HCT116 (cell line): ENCODE measurements around the gene PPP3CB. TPM values are rescaled to one million over a fixed set of nuclear protein-coding genes. Genes with fewer than 3 reads are reported as not detected.

Source experiments
- ATAC-seq: fragments of 200-7000 bp; cut with Tn5 transposase; 2 replicates; pipeline ENCODE4 v1.9.1; 2020; ENCODE audit warnings: mild to moderate bottlenecking, moderate library complexity
- BruUV-seq: library from RNA; stranded (reverse); fragments of 400-500 nt; replicated peaks from 2 replicates; lab custom pipeline; 2021; lab: Mats Ljungman, UMichigan
- CTCF ChIA-PET: fragments of 300-600 bp; sonication (Branson Sonifier 250); formaldehyde crosslinking; loops from one replicate; lab custom pipeline; 2021; ENCODE audit warnings: antibody characterized with exemption; lab: Charles Lee
- POLR2A ChIA-PET: fragments of 300-600, 350-600 bp; sonication (Branson Sonifier 250); formaldehyde crosslinking; loops from one replicate; lab custom pipeline; 2021; ENCODE audit warnings: antibody characterized with exemption; lab: Charles Lee
- RAD21 ChIA-PET, 2 experiments: fragments of 300-600 bp; sonication (Branson Sonifier 250); formaldehyde crosslinking; loops; one replicate each; lab custom pipeline; 2023; ENCODE audit warnings: low total read pairs in 2 of 2; ENCODE audit not compliant: uncharacterized antibody in 2 of 2, unreplicated experiment in 2 of 2, low non-redundant PET in 1 of 2; lab: Charles Lee
- DNase-seq: peaks from one replicate; pipeline ENCODE4 v3.0.0-alpha.2; 2010; ENCODE audit warnings: low read depth, low spot score
- H2AFZ ChIP-seq: fragments of 200-600 bp; shearing (Covaris generic), sonication (generic); 2 replicates; pipeline ENCODE4 v1.6.1; 2017; ENCODE audit warnings: low read depth, mixed run types, mixed read lengths, antibody characterized with exemption, low read length; ENCODE audit not compliant: poor library complexity, severe bottlenecking
- H3K27ac ChIP-seq: 2 replicates; pipeline ENCODE4 v1.5.1; 2012; ENCODE audit warnings: low read depth, low read length
- H3K27me3 ChIP-seq: fragments of 200-600 bp; sonication (generic); 2 replicates; pipeline ENCODE4 v1.6.1; 2016; ENCODE audit warnings: mixed run types, low read length, mixed read lengths; ENCODE audit not compliant: insufficient read depth
- H3K36me3 ChIP-seq, 2 experiments: fragments of 200-500 bp in 1 of 2; fragments of 200-600 bp in 1 of 2; sonication (Bioruptor generic) in 1 of 2; sonication (generic) in 1 of 2; 2 replicates each; pipeline versions ENCODE4 v1.5.1 to v1.6.1; 2014 to 2016; ENCODE audit warnings: low read length in 2 of 2, inconsistent platforms in 1 of 2, mixed read lengths in 1 of 2, mixed run types in 1 of 2; ENCODE audit not compliant: insufficient read depth in 2 of 2, control insufficient read depth in 1 of 2
- H3K4me1 ChIP-seq, 2 experiments: fragments of 200-600 bp in 1 of 2; sonication (generic) in 1 of 2; 2 replicates each; pipeline versions ENCODE4 v1.5.1 to v1.6.1; 2012 to 2017; ENCODE audit warnings: low read length in 2 of 2, inconsistent platforms in 1 of 2, mild to moderate bottlenecking in 1 of 2, mixed read lengths in 1 of 2, mixed run types in 1 of 2, moderate library complexity in 1 of 2; ENCODE audit not compliant: insufficient read depth in 2 of 2, control insufficient read depth in 1 of 2
- H3K4me2 ChIP-seq: fragments of 200-600 bp; sonication (generic); 2 replicates; pipeline ENCODE4 v1.6.1; 2017; ENCODE audit warnings: mixed run types, low read length, mixed read lengths
- H3K4me3 ChIP-seq, 2 experiments: fragments of 200-600 bp in 1 of 2; sonication (generic) in 1 of 2; replicated peaks in 1 of 2; 2 replicates each; pipeline ENCODE4 v1.5.1; 2011 to 2016; ENCODE audit warnings: low read length in 2 of 2, control low read depth in 1 of 2, low read depth in 1 of 2, mild to moderate bottlenecking in 1 of 2, mixed read lengths in 1 of 2, mixed run types in 1 of 2
- H3K79me2 ChIP-seq: fragments of 200-600 bp; sonication (generic); 2 replicates; pipeline ENCODE4 v1.6.1; 2017; ENCODE audit warnings: mild to moderate bottlenecking, mixed run types, low read length, moderate library complexity, mixed read lengths; ENCODE audit not compliant: insufficient read depth
- H3K9ac ChIP-seq: fragments of 200-600 bp; sonication (generic); 2 replicates; pipeline ENCODE4 v1.6.1; 2016; ENCODE audit warnings: low read length, mixed read lengths
- H3K9me2 ChIP-seq: fragments of 200-600 bp; sonication (generic), shearing (Covaris generic); 2 replicates; pipeline ENCODE4 v1.6.1; 2017; ENCODE audit warnings: mixed run types, mild to moderate bottlenecking, moderate library complexity; ENCODE audit not compliant: insufficient read depth
- H3K9me3 ChIP-seq, 2 experiments: fragments of 200-500 bp in 1 of 2; fragments of 200-600 bp in 1 of 2; sonication (Bioruptor generic) in 1 of 2; sonication (generic) in 1 of 2; 2 replicates each; pipeline ENCODE4 v1.6.1; 2014 to 2017; ENCODE audit warnings: low read length in 2 of 2, mixed read lengths in 2 of 2, inconsistent platforms in 1 of 2, low read depth in 1 of 2, mild to moderate bottlenecking in 1 of 2, mixed run types in 1 of 2, moderate library complexity in 1 of 2; ENCODE audit not compliant: control insufficient read depth in 1 of 2, insufficient read depth in 1 of 2
- H4K20me1 ChIP-seq: fragments of 200-600 bp; sonication (generic), shearing (Covaris generic); 2 replicates; pipeline ENCODE4 v1.6.1; 2017; ENCODE audit warnings: mixed run types, mild to moderate bottlenecking, moderate library complexity; ENCODE audit not compliant: insufficient read depth
- CBX3 ChIP-seq: IDR thresholded peaks from 2 replicates; pipeline ENCODE4 v1.6.1; 2012; ENCODE audit warnings: low read depth
- CEBPB ChIP-seq: IDR thresholded peaks from 2 replicates; pipeline ENCODE4 v1.6.1; 2012; ENCODE audit warnings: low read depth
- CTCF ChIP-seq, 3 experiments: fragments of 200-600 bp in 1 of 3; sonication (generic) in 1 of 3; IDR thresholded peaks in 2 of 3; conservative IDR thresholded peaks in 1 of 3; 2 replicates each; pipeline ENCODE4 v1.5.1; 2012 to 2017; ENCODE audit warnings: low read depth in 2 of 3, low read length in 2 of 3, antibody characterized with exemption in 1 of 3, borderline replicate concordance in 1 of 3, control low read depth in 1 of 3, mild to moderate bottlenecking in 1 of 3, mixed read lengths in 1 of 3, mixed run types in 1 of 3, moderate library complexity in 1 of 3; ENCODE audit not compliant: insufficient read depth in 1 of 3
- EZH2 ChIP-seq: fragments of 200-600 bp; sonication (generic); IDR thresholded peaks from 2 replicates; pipeline ENCODE4 v1.6.1; 2017; ENCODE audit warnings: antibody characterized with exemption, mixed run types
- FOSL1 ChIP-seq: IDR thresholded peaks from 2 replicates; pipeline ENCODE4 v1.6.1; 2012; ENCODE audit warnings: low read depth
- MAX ChIP-seq: IDR thresholded peaks from 2 replicates; pipeline ENCODE4 v1.6.1; 2012
- POLR2A ChIP-seq: IDR thresholded peaks from 2 replicates; pipeline ENCODE4 v1.7.0; 2011; ENCODE audit warnings: borderline replicate concordance; ENCODE audit not compliant: insufficient read depth, insufficient read length; ENCODE audit errors: extremely low read depth
- POLR2AphosphoS5 ChIP-seq: IDR thresholded peaks from 2 replicates; pipeline ENCODE4 v1.6.1; 2011; ENCODE audit warnings: mild to moderate bottlenecking, low read depth, low read length, moderate library complexity
- REST ChIP-seq: IDR thresholded peaks from 2 replicates; pipeline ENCODE4 v1.6.1; 2012; ENCODE audit warnings: low read depth
- SIN3A ChIP-seq: IDR thresholded peaks from 2 replicates; pipeline ENCODE4 v1.6.1; 2012; ENCODE audit warnings: low read depth
- ZBTB33 ChIP-seq: IDR thresholded peaks from 2 replicates; pipeline ENCODE4 v1.6.1; 2011; ENCODE audit warnings: mild to moderate bottlenecking, low read length, moderate library complexity; ENCODE audit not compliant: insufficient replicate concordance; ENCODE audit errors: extremely low read depth
- intact Hi-C: fragments of 100-400 bp; cut with micrococcal nuclease; formaldehyde crosslinking; loops from 2 replicates; pipeline ENCODE4 v1.10.0; 2022
- total RNA-seq: library from RNA; stranded (reverse); gene quantifications from one replicate; pipeline ENCODE4 v1.2.1, GENCODE V29; 2021; ENCODE audit not compliant: unreplicated experiment

PPP3CB gene
- total RNA-seq, 1 experiment from 2014 or later: 32.0 TPM

GRCh38 chr10:73423309-73423708, 72.5 kb downstream of the PPP3CB start:
- RAD21 ChIA-PET: no interaction called here
- Histone ChIP-seq H3K4me1 (peaks cover 11 to 12% of the 10 kb centered on the region in 2 experiments), H3K79me2 (no peaks in the 10 kb centered on the region), H3K4me2 (no peak overlapping the region), H4K20me1 (no peaks in the 10 kb centered on the region), H2AFZ (no peak overlapping the region), H3K4me3 (no peak overlapping the region), H3K27me3 (no peaks in the 10 kb centered on the region), H3K9me2 (no peaks in the 10 kb centered on the region)
- CTCF ChIA-PET: no interaction called here
- POLR2A ChIA-PET: no interaction called here
- TF ChIP-seq EZH2 (no peak), REST (no peak), SIN3A (no peak), CBX3 (no peak)
- TF ChIP-seq, all 23 proteins: peak for 0
- no peak overlapping the region for H3K9ac ChIP-seq
- intact Hi-C loops: no loop called here
- no peak overlapping the region for H3K27ac ChIP-seq
- H3K36me3 ChIP-seq: peaks cover 2 to 4% of the 10 kb centered on the region in 2 experiments; a peak in 2 of 4 replicates
- ATAC-seq: no peak
- no peaks in the 10 kb centered on the region for H3K9me3 ChIP-seq
- no peak for DNase-seq
- no TSS peak for BruUV-seq

GRCh38 chr10:73416571-73416970, 79.3 kb downstream of the PPP3CB start:
- no peak overlapping the region for H3K9ac ChIP-seq
- H3K27me3 ChIP-seq: no peaks in the 10 kb centered on the region
- peaks cover 21% of the 10 kb centered on the region for H3K79me2 ChIP-seq
- ChIA-PET POLR2A (no interaction called here), RAD21 (no interaction called here), CTCF (no interaction called here)
- H4K20me1 ChIP-seq: peaks cover 3% of the 10 kb centered on the region; the same call in 1 of the 2 replicates
- DNase-seq (no peak), ATAC-seq (no peak)
- no peaks in the 10 kb centered on the region for H3K9me3 ChIP-seq
- no peak overlapping the region for H2AFZ ChIP-seq
- no peak overlapping the region for H3K4me2 ChIP-seq
- H3K4me3 ChIP-seq: no peak overlapping the region
- H3K27ac ChIP-seq: no peak overlapping the region
- H3K9me2 ChIP-seq: no peaks in the 10 kb centered on the region
- peaks cover 16 to 29% of the 10 kb centered on the region in 2 experiments for H3K4me1 ChIP-seq
- intact Hi-C loops: no loop called here
- no peaks in the 10 kb centered on the region for H3K36me3 ChIP-seq
- BruUV-seq: no TSS peak
- TF ChIP-seq POLR2AphosphoS5 (no peak), MAX (no peak), FOSL1 (no peak), CEBPB (no peak), EZH2 (no peak), ZBTB33 (no peak), SIN3A (no peak), CTCF (IDR thresholded peaks at IDR 0.05 in 2 of 3, conservative IDR thresholded peaks at IDR 0.05 in 1 of 3; ENCODE audit: borderline replicate concordance in 1 of 3, insufficient read depth in 1 of 3, low read depth in 2 of 3, low read length in 2 of 3) (no peak), POLR2A (no peak)
